GM12878 (cell line): ENCODE measurements around the gene DNAJA2. TPM values are rescaled to one million over a fixed set of nuclear protein-coding genes. Genes with fewer than 3 reads are reported as not detected.

Experiments
- ATAC-seq: fragments of 200-7000 bp; cut with Tn5 transposase; 3 replicates; pipeline ENCODE4 v1.9.1; 2020; ENCODE audit warnings: mild to moderate bottlenecking, moderate library complexity
- BruUV-seq: library from RNA; stranded (reverse); fragments of 400-500 nt; replicated peaks from 2 replicates; lab custom pipeline; 2021; lab: Mats Ljungman, UMichigan
- CTCF ChIA-PET: fragments of 300-600 bp; sonication (Branson Sonifier 250); formaldehyde crosslinking; extraction: SDS; loops from one replicate; lab custom pipeline; 2021; ENCODE audit warnings: inconsistent platforms; lab: Yijun Ruan, JAX
- POLR2A ChIA-PET: fragments of 350-600 bp; formaldehyde crosslinking; extraction: SDS; loops from one replicate; lab custom pipeline; 2021; ENCODE audit warnings: inconsistent platforms; lab: Charles Lee
- RAD21 ChIA-PET: fragments of 300-600 bp; sonication (Branson Sonifier 250); formaldehyde crosslinking; loops from one replicate; lab custom pipeline; 2023; ENCODE audit warnings: antibody characterized with exemption; ENCODE audit not compliant: unreplicated experiment; lab: Charles Lee
- SMC1A ChIA-PET: fragments of 300-600 bp; sonication (Branson Sonifier 250); formaldehyde crosslinking; loops from one replicate; lab custom pipeline; 2023; ENCODE audit not compliant: unreplicated experiment, uncharacterized antibody; lab: Charles Lee
- DNase-seq: peaks from one replicate; pipeline ENCODE4 v3.0.0-alpha.2; 2011; ENCODE audit warnings: low read depth, low spot score
- FAIRE-seq: peaks from 3 replicates; lab custom pipeline; 2011; peaks lifted over from hg19 to GRCh38; lab: Jason Lieb, UNC
- H2AFZ ChIP-seq: 2 replicates; pipeline ENCODE4 v1.6.0; 2011; ENCODE audit warnings: low read depth, low read length, control low read depth; ENCODE audit not compliant: control insufficient read depth
- H3K27ac ChIP-seq: 2 replicates; pipeline ENCODE4 v1.5.1; 2011; ENCODE audit warnings: control low read depth; ENCODE audit not compliant: control insufficient read depth, insufficient read depth
- H3K27me3 ChIP-seq, 2 experiments: replicated peaks in 1 of 2; 2 replicates each; pipeline versions ENCODE4 v1.6.0 to v1.6.1; 2011; ENCODE audit warnings: low read length in 1 of 2; ENCODE audit not compliant: control insufficient read depth in 2 of 2, insufficient read depth in 2 of 2
- H3K36me3 ChIP-seq, 2 experiments: 2 replicates each; pipeline ENCODE4 v1.5.1; 2011; ENCODE audit warnings: low read length in 1 of 2; ENCODE audit not compliant: control insufficient read depth in 2 of 2, insufficient read depth in 2 of 2
- H3K4me1 ChIP-seq: 2 replicates; pipeline ENCODE4 v1.6.1; 2011; ENCODE audit warnings: mild to moderate bottlenecking, low read length, moderate library complexity, mixed read lengths; ENCODE audit not compliant: control insufficient read depth, insufficient read depth
- H3K4me2 ChIP-seq: 2 replicates; pipeline ENCODE4 v1.6.0; 2011; ENCODE audit warnings: control low read depth; ENCODE audit not compliant: control insufficient read depth, insufficient read depth
- H3K4me3 ChIP-seq: fragments of 200-600 bp; sonication (generic); 2 replicates; pipeline ENCODE4 v1.5.1; 2016
- H3K79me2 ChIP-seq: 2 replicates; pipeline ENCODE4 v1.6.0; 2011; ENCODE audit warnings: low read length; ENCODE audit not compliant: control insufficient read depth, insufficient read depth
- H3K9ac ChIP-seq: 2 replicates; pipeline ENCODE4 v1.8.0; 2011; ENCODE audit warnings: low read length, control low read depth, mixed read lengths; ENCODE audit not compliant: control insufficient read depth, insufficient read depth
- H3K9me3 ChIP-seq: replicated peaks from 3 replicates; pipeline ENCODE4 v1.5.1; 2011; ENCODE audit warnings: mild to moderate bottlenecking, low read length; ENCODE audit not compliant: control insufficient read depth, insufficient read depth
- H4K20me1 ChIP-seq: 2 replicates; pipeline ENCODE4 v1.6.0; 2011; ENCODE audit not compliant: control insufficient read depth, insufficient read depth
- ATF7 ChIP-seq: fragments of 450-650 bp; IDR thresholded peaks from 2 replicates; pipeline ENCODE4 v1.6.1; 2016; ENCODE audit warnings: low read depth, mild to moderate bottlenecking
- BACH1 ChIP-seq: fragments of 450-650 bp; IDR thresholded peaks from 2 replicates; pipeline ENCODE4 v1.6.1; 2017; ENCODE audit warnings: mild to moderate bottlenecking, borderline replicate concordance
- CREB1 ChIP-seq: IDR thresholded peaks from 2 replicates; pipeline ENCODE4 v1.6.1; 2012; ENCODE audit warnings: low read depth, mild to moderate bottlenecking, inconsistent platforms
- CREM ChIP-seq: IDR thresholded peaks from 2 replicates; pipeline ENCODE4 v1.6.1; 2014; ENCODE audit warnings: antibody characterized with exemption, low read depth
- EP300 ChIP-seq, 2 experiments: fragments of 150-350 bp in 1 of 2; IDR thresholded peaks; 2 replicates each; pipeline ENCODE4 v1.6.1; 2011 to 2012; ENCODE audit warnings: low read depth in 2 of 2, low read length in 2 of 2, borderline replicate concordance in 1 of 2, improper control_type of control experiment in 1 of 2, inconsistent platforms in 1 of 2; ENCODE audit not compliant: control insufficient read depth in 1 of 2
- FOXM1 ChIP-seq: IDR thresholded peaks from 2 replicates; pipeline ENCODE4 v1.6.1; 2012; ENCODE audit warnings: low read depth, mild to moderate bottlenecking, inconsistent platforms, low read length, moderate library complexity
- HDAC2 ChIP-seq: fragments of 200-600 bp; sonication (generic); IDR thresholded peaks from 2 replicates; pipeline ENCODE4 v1.6.1; 2017
- IKZF2 ChIP-seq, 2 experiments: fragments of 450-650 bp; IDR thresholded peaks; 2 replicates each; pipeline ENCODE4 v1.6.1; 2017; ENCODE audit warnings: mild to moderate bottlenecking in 2 of 2, moderate library complexity in 2 of 2
- JUNB ChIP-seq: IDR thresholded peaks from 2 replicates; pipeline ENCODE4 v1.6.1; 2016; ENCODE audit warnings: antibody characterized with exemption, mild to moderate bottlenecking
- MEF2A ChIP-seq: IDR thresholded peaks from 2 replicates; pipeline ENCODE4 v1.6.1; 2011; ENCODE audit warnings: low read depth, mild to moderate bottlenecking, low read length, moderate library complexity; ENCODE audit not compliant: insufficient read depth
- NBN ChIP-seq: fragments of 450-650 bp; IDR thresholded peaks from 2 replicates; pipeline ENCODE4 v1.6.1; 2016
- NFIC ChIP-seq: IDR thresholded peaks from 2 replicates; pipeline ENCODE4 v1.6.1; 2012; ENCODE audit warnings: low read depth, mild to moderate bottlenecking, inconsistent platforms, low read length, moderate library complexity
- PAX8 ChIP-seq: fragments of 450-650 bp; IDR thresholded peaks from 2 replicates; pipeline ENCODE4 v1.6.1; 2017; ENCODE audit warnings: mild to moderate bottlenecking, moderate library complexity
- RAD51 ChIP-seq: fragments of 450-650 bp; IDR thresholded peaks from 2 replicates; pipeline ENCODE4 v1.6.1; 2016; ENCODE audit warnings: moderate library complexity, mild to moderate bottlenecking, inconsistent platforms
- RUNX3 ChIP-seq: IDR thresholded peaks from 2 replicates; pipeline ENCODE4 v1.6.1; 2012; ENCODE audit warnings: low read length, inconsistent platforms
- SMAD5 ChIP-seq: IDR thresholded peaks from 2 replicates; pipeline ENCODE4 v1.6.1; 2016; ENCODE audit warnings: antibody characterized with exemption, low read depth
- SPI1 ChIP-seq: IDR thresholded peaks from 2 replicates; pipeline ENCODE4 v1.6.1; 2011; ENCODE audit warnings: low read depth, mild to moderate bottlenecking, low read length, moderate library complexity, borderline replicate concordance; ENCODE audit not compliant: insufficient read depth
- TBL1XR1 ChIP-seq: IDR thresholded peaks from 2 replicates; pipeline ENCODE4 v1.6.1; 2012; ENCODE audit warnings: low read depth, low read length, improper control_type of control experiment
- ZNF384 ChIP-seq: IDR thresholded peaks from 2 replicates; pipeline ENCODE4 v1.6.1; 2012; ENCODE audit warnings: low read depth, mild to moderate bottlenecking, low read length, improper control_type of control experiment, borderline replicate concordance
- ZZZ3 ChIP-seq: IDR thresholded peaks from 2 replicates; pipeline ENCODE4 v1.6.1; 2011; ENCODE audit warnings: low read depth; ENCODE audit not compliant: control insufficient read depth, insufficient read length
- WGBS: methylation state at CpG from one replicate; pipeline ENCODE4 v1.1.6; 2016; ENCODE audit warnings: low lambda C conversion rate; ENCODE audit not compliant: insufficient replicate concordance, insufficient coverage; ENCODE audit errors: missing lambda C conversion rate; 5-methylcytosine and 5-hydroxymethylcytosine counted together
- in situ Hi-C: fragments of 300-500 bp; cut with MboI; formaldehyde crosslinking; loops from 9 replicates; pipeline ENCODE4 v1.14.3; 2018; ENCODE audit warnings: mixed read lengths
- intact Hi-C: fragments of 100-400 bp; cut with micrococcal nuclease; formaldehyde crosslinking; loops from one replicate; pipeline ENCODE4 v1.14.2; 2022; ENCODE audit not compliant: unreplicated experiment
- polyA plus RNA-seq, 11 experiments: library from polyadenylated mRNA; depleted of rRNA in 4 of 11; unstranded in 6 of 11; stranded (reverse) in 5 of 11; fragments of >200 nt; fragmentation: Nextera tagmentation in 4 of 11; fragmentation: Illumina TruSeq in 1 of 11; extraction: Ambion mirVana in 4 of 11; extraction: Trizol in 1 of 11; gene quantifications; 1 replicate in 1 of 11; 2 replicates in 10 of 11; pipeline versions ENCODE4 v1.2.1 to v1.2.3, GENCODE V29; 2011 to 2016; ENCODE audit warnings: inconsistent platforms in 2 of 11, missing spikeins in 2 of 11, low read depth in 1 of 11
- total RNA-seq, 4 experiments: library from RNA; depleted of rRNA in 3 of 4; stranded (reverse); fragments of >200 nt in 3 of 4; fragmentation: Illumina TruSeq in 1 of 4; extraction: Trizol in 1 of 4; gene quantifications; 2 replicates each; pipeline versions ENCODE4 v1.2.1 to v1.2.3, GENCODE V29; 2013 to 2021
- TF ChIP-seq, protein P1 (sequence below): fragments of 450-650 bp; IDR thresholded peaks from 2 replicates; pipeline ENCODE4 v1.6.1; 2017; ENCODE audit warnings: low read depth, mild to moderate bottlenecking, moderate library complexity
- TF ChIP-seq, protein P2 (sequence below): IDR thresholded peaks from 2 replicates; pipeline ENCODE4 v1.6.1; 2012; ENCODE audit warnings: low read length, inconsistent platforms

Gene DNAJA2
- total and polyA plus RNA-seq, 10 of the 15 experiments (the other 5 are each of a cell fraction or from before 2014, with no cell fraction given), result 26.2 to 96.4 (median 58.1) TPM

DNA sequence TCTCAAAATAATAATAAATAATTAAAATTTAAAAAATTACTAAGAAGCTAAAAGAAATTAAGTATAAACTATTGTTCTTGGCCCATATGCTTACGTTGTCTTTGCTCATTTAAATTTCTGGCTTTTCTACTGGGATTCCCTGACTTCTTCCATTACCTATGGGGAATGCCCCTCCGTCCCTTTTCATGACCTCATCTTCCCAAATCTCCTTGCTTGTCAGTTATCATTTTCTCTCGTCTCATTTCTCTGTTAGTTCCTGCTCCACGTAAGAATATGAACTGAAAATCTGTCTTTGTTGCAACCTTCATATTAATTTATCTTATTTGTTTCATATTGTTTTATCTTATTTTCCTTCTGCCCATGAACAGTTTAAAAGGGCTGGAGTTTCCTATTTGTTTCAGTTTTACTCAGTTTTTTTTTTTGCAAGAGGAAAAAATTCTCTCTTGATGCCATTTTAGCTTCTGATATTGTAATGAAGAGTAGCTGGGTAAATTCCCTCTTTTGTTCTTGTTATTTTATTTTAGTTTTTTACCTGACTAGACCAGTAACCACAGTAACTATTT, 2.5 kb upstream of the DNAJA2 start:
- intact Hi-C loops, result no loop called here
- in situ Hi-C loops, result no loop called here
- peak overlapping the region; percentile 89 for H3K27ac ChIP-seq
- FAIRE-seq (no peak), ATAC-seq (no peak), DNase-seq (no peak)
- no TSS peak for BruUV-seq
- CTCF ChIA-PET, result interaction anchor here (0.6 to 3.1 kb wide), 4 partner anchors 20 to 303 kb away, joined by 3 to 17 read pairs (median 4); no protein-coding TSS in a partner anchor
- peak overlapping the region; percentile 86 for H2AFZ ChIP-seq
- peak overlapping the region; percentile 0; the same call in 1 of the 2 replicates for H3K4me3 ChIP-seq
- no peaks in the 10 kb centered on the region for H4K20me1 ChIP-seq
- H3K4me2 ChIP-seq, result peak overlapping the region; percentile 96; the same call in 1 of the 2 replicates
- 1% methylated on average over 4 of the region's 4 CpGs for WGBS
- RAD21 ChIA-PET, result interaction anchor here (0.7 to 4.6 kb wide), 5 partner anchors 42 to 1125 kb away, joined by 3 to 29 read pairs (median 5); partner anchors contain the start of gene NETO2
- peaks cover 23% of the 10 kb centered on the region for H3K4me1 ChIP-seq
- H3K27me3 ChIP-seq, result no peaks in the 10 kb centered on the region
- no peaks in the 10 kb centered on the region for H3K9me3 ChIP-seq
- SMC1A ChIA-PET, result interaction anchor here (1.0 to 4.2 kb wide), 6 partner anchors 11 to 166 kb away, joined by 3 to 31 read pairs (median 4); no protein-coding TSS in a partner anchor
- no peaks in the 10 kb centered on the region for H3K36me3 ChIP-seq
- peak overlapping the region; percentile 62 for H3K9ac ChIP-seq
- peaks cover 41% of the 10 kb centered on the region for H3K79me2 ChIP-seq
- POLR2A ChIA-PET, result interaction anchor here (0.6 to 1.6 kb wide), 5 partner anchors 10 to 160 kb away, joined by 3 to 7 read pairs (median 5); no protein-coding TSS in a partner anchor
- TF ChIP-seq EP300 (IDR thresholded peaks at IDR 0.05; ENCODE audit: borderline replicate concordance in 1 of 2, control insufficient read depth in 1 of 2, low read depth in 2 of 2, low read length in 2 of 2) (no peak), NBN (0 out of 2 replicates have a peak, but pooled peaks have one; percentile 31), ZZZ3 (no peak), MEF2A (no peak), CREB1 (peak; percentile 28; the same call in 1 of the 2 replicates), NFIC (peak; percentile 76), ATF7 (peak; percentile 87), RAD51 (no peak), HDAC2 (no peak), SMAD5 (no peak), SPI1 (no peak), JUNB (peak; percentile 64; the same call in 1 of the 2 replicates), PAX8 (no peak), CREM (0 out of 2 replicates have a peak, but pooled peaks have one; percentile 11), TBL1XR1 (no peak; the same call in 1 of the 2 replicates), BACH1 (no peak), FOXM1 (0 out of 2 replicates have a peak, but pooled peaks have one; percentile 8), ZNF384 (peak; percentile 31; the same call in 1 of the 2 replicates), IKZF2 (IDR thresholded peaks at IDR 0.05) (peak; percentile 53 to 60; a peak in 2 of 4 replicates), RUNX3 (peak; percentile 37; the same call in 1 of the 2 replicates)
- TF ChIP-seq, protein P1, sequence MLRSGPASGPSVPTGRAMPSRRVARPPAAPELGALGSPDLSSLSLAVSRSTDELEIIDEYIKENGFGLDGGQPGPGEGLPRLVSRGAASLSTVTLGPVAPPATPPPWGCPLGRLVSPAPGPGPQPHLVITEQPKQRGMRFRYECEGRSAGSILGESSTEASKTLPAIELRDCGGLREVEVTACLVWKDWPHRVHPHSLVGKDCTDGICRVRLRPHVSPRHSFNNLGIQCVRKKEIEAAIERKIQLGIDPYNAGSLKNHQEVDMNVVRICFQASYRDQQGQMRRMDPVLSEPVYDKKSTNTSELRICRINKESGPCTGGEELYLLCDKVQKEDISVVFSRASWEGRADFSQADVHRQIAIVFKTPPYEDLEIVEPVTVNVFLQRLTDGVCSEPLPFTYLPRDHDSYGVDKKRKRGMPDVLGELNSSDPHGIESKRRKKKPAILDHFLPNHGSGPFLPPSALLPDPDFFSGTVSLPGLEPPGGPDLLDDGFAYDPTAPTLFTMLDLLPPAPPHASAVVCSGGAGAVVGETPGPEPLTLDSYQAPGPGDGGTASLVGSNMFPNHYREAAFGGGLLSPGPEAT, result peak; percentile 42; the same call in 1 of the 2 replicates
- TF ChIP-seq, protein P2, sequence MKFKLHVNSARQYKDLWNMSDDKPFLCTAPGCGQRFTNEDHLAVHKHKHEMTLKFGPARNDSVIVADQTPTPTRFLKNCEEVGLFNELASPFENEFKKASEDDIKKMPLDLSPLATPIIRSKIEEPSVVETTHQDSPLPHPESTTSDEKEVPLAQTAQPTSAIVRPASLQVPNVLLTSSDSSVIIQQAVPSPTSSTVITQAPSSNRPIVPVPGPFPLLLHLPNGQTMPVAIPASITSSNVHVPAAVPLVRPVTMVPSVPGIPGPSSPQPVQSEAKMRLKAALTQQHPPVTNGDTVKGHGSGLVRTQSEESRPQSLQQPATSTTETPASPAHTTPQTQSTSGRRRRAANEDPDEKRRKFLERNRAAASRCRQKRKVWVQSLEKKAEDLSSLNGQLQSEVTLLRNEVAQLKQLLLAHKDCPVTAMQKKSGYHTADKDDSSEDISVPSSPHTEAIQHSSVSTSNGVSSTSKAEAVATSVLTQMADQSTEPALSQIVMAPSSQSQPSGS, result peak; percentile 30; the same call in 1 of the 2 replicates
